Sigmoid colon (tissue), 7 donors: ENCODE results near the gene FGF10. TPM values are rescaled to one million over a fixed set of nuclear protein-coding genes. Genes with fewer than 3 reads are reported as not detected.

ENCODE experiments used
- DNase-seq: peaks from one replicate; pipeline ENCODE4 v3.0.0-alpha.2; 2019
- H3K27ac ChIP-seq, 4 donors: fragments of 200-600 bp; sonication (generic); one replicate each; pipeline ENCODE4 v1.5.1; 2016 to 2019; ENCODE audit warnings: mild to moderate bottlenecking in 1 of 4
- H3K27me3 ChIP-seq, 3 donors: fragments of 200-600 bp; sonication (generic); one replicate each; pipeline ENCODE4 v1.5.1; 2019; ENCODE audit warnings: mild to moderate bottlenecking in 1 of 3
- H3K36me3 ChIP-seq, 4 donors: fragments of 200-600 bp; sonication (generic); one replicate each; pipeline ENCODE4 v1.5.1; 2016 to 2019
- H3K4me1 ChIP-seq, 4 donors: fragments of 200-600 bp; sonication (generic); one replicate each; pipeline ENCODE4 v1.5.1; 2017 to 2019
- H3K4me3 ChIP-seq, 4 donors: fragments of 200-600 bp; sonication (generic); one replicate each; pipeline ENCODE4 v1.5.1; 2017 to 2019; ENCODE audit warnings: mild to moderate bottlenecking in 2 of 4, moderate library complexity in 1 of 4
- H3K9me3 ChIP-seq, 4 donors: fragments of 200-600 bp in 3 of 4; sonication (generic) in 3 of 4; one replicate each; pipeline versions ENCODE4 v1.5.1 to v1.6.1; 2013 to 2019
- EP300 ChIP-seq, 4 donors: sonication (generic); formaldehyde crosslinking; IDR thresholded peaks; one replicate each; pipeline ENCODE4 v1.6.1; 2017; ENCODE audit warnings: antibody characterized with exemption in 4 of 4
- POLR2A ChIP-seq, 2 donors: fragments of 450-650 bp; IDR thresholded peaks; one replicate each; pipeline ENCODE4 v1.6.1; 2016; ENCODE audit warnings: antibody characterized with exemption in 2 of 2, mild to moderate bottlenecking in 2 of 2, moderate library complexity in 2 of 2
- POLR2AphosphoS5 ChIP-seq, 4 donors: sonication (generic); formaldehyde crosslinking; IDR thresholded peaks; one replicate each; pipeline ENCODE4 v1.6.1; 2017; ENCODE audit warnings: antibody characterized with exemption in 4 of 4
- WGBS, 2 donors: extraction: QIAGEN DNeasy Blood & Tissue Kit; methylation state at CpG; one replicate each; pipeline ENCODE4 v1.1.7; 2013; 5-methylcytosine and 5-hydroxymethylcytosine counted together
- intact Hi-C: fragments of 100-400 bp; cut with DNase I; formaldehyde crosslinking; loops from one replicate; pipeline ENCODE4 v1.15.1; 2023
- polyA plus RNA-seq, 3 donors: library from polyadenylated mRNA; stranded (reverse); fragments of 200-250 nt; gene quantifications; one replicate each; pipeline ENCODE4 v1.2.3, GENCODE V29; 2013
- total RNA-seq, 4 donors: library from RNA; depleted of rRNA; stranded (reverse); fragments of >200 nt; gene quantifications; one replicate each; pipeline ENCODE4 v1.1.0, GENCODE V29; 2016
- TF ChIP-seq, protein P1 (sequence below), 4 experiments: fragments of 450-650 bp in 3 of 4; fragments of 200-600 bp in 1 of 4; IDR thresholded peaks; one replicate each; pipeline ENCODE4 v1.5.1; 2016 to 2019; ENCODE audit warnings: antibody characterized with exemption in 4 of 4, mild to moderate bottlenecking in 3 of 4, moderate library complexity in 2 of 4
- donor health status: healthy with polysubstance abuse.
- donor health status: Bipolar disorder and iron deficiency.
- donor health status: healthy.

The FGF10 gene
- total and polyA plus RNA-seq, 7 donors: 0.92 to 44.9 (median 25.8) TPM

- H3K4me1 ChIP-seq: peaks cover 0 to 57% (median 26%) of the 10 kb centered on the region in 4 donors
- no peaks in the 10 kb centered on the region for H3K36me3 ChIP-seq
- H3K27ac ChIP-seq: peak overlapping the region in 3 of 4 donors; percentile 64 to 72 (median 66)
- DNase-seq: no peak
- TF ChIP-seq, protein P1, sequence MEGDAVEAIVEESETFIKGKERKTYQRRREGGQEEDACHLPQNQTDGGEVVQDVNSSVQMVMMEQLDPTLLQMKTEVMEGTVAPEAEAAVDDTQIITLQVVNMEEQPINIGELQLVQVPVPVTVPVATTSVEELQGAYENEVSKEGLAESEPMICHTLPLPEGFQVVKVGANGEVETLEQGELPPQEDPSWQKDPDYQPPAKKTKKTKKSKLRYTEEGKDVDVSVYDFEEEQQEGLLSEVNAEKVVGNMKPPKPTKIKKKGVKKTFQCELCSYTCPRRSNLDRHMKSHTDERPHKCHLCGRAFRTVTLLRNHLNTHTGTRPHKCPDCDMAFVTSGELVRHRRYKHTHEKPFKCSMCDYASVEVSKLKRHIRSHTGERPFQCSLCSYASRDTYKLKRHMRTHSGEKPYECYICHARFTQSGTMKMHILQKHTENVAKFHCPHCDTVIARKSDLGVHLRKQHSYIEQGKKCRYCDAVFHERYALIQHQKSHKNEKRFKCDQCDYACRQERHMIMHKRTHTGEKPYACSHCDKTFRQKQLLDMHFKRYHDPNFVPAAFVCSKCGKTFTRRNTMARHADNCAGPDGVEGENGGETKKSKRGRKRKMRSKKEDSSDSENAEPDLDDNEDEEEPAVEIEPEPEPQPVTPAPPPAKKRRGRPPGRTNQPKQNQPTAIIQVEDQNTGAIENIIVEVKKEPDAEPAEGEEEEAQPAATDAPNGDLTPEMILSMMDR (IDR thresholded peaks at IDR 0.05): no peak
- H3K4me3 ChIP-seq: no peak overlapping the region
- no peaks in the 10 kb centered on the region for H3K9me3 ChIP-seq
- WGBS, 2 donors: 68 to 85% methylated on average over 1 of the region's 1 CpG
- intact Hi-C loops: loop anchor here (2.0 kb wide), 1 partner anchor 27 kb away; no protein-coding TSS in a partner anchor
- no peaks in the 10 kb centered on the region for H3K27me3 ChIP-seq
Observed at GRCh38 chr5:44356231-44356630, 33.0 kb downstream of the FGF10 start.

DNA sequence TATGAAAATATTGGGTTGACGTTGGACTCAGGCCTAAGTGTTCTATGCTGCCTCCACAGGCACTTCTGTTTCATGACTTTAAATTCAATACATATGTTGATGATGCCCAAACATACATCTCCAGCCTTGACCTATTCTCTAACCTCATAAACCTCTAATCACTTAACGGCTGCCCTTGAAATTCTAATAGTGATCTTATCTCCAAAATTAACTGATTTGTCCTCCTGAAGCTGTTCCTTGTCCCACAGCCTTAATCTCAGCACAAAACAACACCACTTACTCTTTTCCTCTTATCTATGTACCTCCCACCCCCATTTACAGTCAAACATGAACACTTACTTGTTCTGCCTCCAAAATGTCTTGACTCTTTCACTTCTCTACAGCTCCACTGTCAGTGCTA, 43.3 kb downstream of the FGF10 start:
- Histone ChIP-seq H3K9me3 (no peaks in the 10 kb centered on the region), H3K4me3 (no peak overlapping the region), H3K27ac (no peak overlapping the region), H3K4me1 (no peaks in the 10 kb centered on the region), H3K36me3 (no peaks in the 10 kb centered on the region), H3K27me3 (no peaks in the 10 kb centered on the region)
- no peak for DNase-seq
- TF ChIP-seq POLR2AphosphoS5 (IDR thresholded peaks at IDR 0.05) (no peak), POLR2A (IDR thresholded peaks at IDR 0.05) (no peak), EP300 (IDR thresholded peaks at IDR 0.05) (no peak)
- TF ChIP-seq, protein P1 (IDR thresholded peaks at IDR 0.05): no peak
- WGBS, 2 donors: 49 to 63% methylated on average over 2 of the region's 2 CpGs
- intact Hi-C loops: no loop called here

DNA sequence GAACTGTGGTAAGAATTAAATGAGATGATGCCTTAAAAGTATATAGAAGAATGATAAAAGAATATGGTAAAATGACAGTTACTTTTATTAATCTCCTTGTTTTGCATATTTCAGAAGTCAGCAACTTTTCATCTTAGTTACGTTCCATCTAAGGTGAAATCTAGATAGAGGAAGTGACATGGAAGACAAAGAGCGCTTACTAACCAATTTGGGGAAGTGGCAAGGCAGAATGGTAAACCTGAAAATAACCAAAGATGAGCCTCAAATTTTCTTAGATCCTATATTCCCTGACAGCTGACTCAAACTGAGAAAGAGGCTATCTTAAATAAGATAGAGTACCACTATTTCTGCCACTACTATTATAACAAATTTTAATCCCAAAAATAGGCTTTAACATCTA, 52.5 kb downstream of the FGF10 start:
- TF ChIP-seq, protein P1 (IDR thresholded peaks at IDR 0.05): no peak
- TF ChIP-seq POLR2AphosphoS5 (IDR thresholded peaks at IDR 0.05) (no peak), EP300 (IDR thresholded peaks at IDR 0.05) (no peak), POLR2A (IDR thresholded peaks at IDR 0.05) (no peak)
- intact Hi-C loops: loop anchor here (10.0 kb wide), 1 partner anchor 48 kb away; the partner anchor contains the start of gene FGF10
- no peak for DNase-seq

GRCh38 chr5:44334622-44335021, 54.6 kb downstream of the FGF10 start:
- no peak overlapping the region for H3K27ac ChIP-seq
- H3K4me1 ChIP-seq: peaks cover 0 to 7% (median 0%) of the 10 kb centered on the region in 4 donors
- WGBS, 2 donors: 63 to 81% methylated on average over 1 of the region's 1 CpG
- DNase-seq: no peak
- no peak for TF ChIP-seq POLR2AphosphoS5 (IDR thresholded peaks at IDR 0.05)
- TF ChIP-seq POLR2A (IDR thresholded peaks at IDR 0.05): no peak
- TF ChIP-seq, protein P1 (IDR thresholded peaks at IDR 0.05): no peak
- TF ChIP-seq EP300 (IDR thresholded peaks at IDR 0.05): no peak
- no peaks in the 10 kb centered on the region for H3K27me3 ChIP-seq
- no peak overlapping the region for H3K4me3 ChIP-seq
- H3K36me3 ChIP-seq: no peaks in the 10 kb centered on the region
- intact Hi-C loops: loop anchor here (5.0 to 10.0 kb wide), 2 partner anchors 50 to 602 kb away; partner anchors contain the start of gene FGF10
- no peaks in the 10 kb centered on the region for H3K9me3 ChIP-seq

More for the DNA sequence above, 52.5 kb downstream of the FGF10 start:
- no peak overlapping the region for H3K27ac ChIP-seq
- H3K27me3 ChIP-seq: no peaks in the 10 kb centered on the region
- no peaks in the 10 kb centered on the region for H3K36me3 ChIP-seq
- peaks cover 0 to 7% (median 0%) of the 10 kb centered on the region in 4 donors for H3K4me1 ChIP-seq
- H3K4me3 ChIP-seq: no peak overlapping the region
- 60 to 77% methylated on average over 2 of the region's 2 CpGs for WGBS, 2 donors
- no peaks in the 10 kb centered on the region for H3K9me3 ChIP-seq
